CD4-positive, alpha-beta T cell treated with Interleukin-17A for 1 hour (primary cell): ENCODE results near the gene ARHGEF28.

Source experiments
- DNase-seq: peaks from one replicate; pipeline ENCODE4 v3.0.0-alpha.2; 2020

Gene ARHGEF28

DNA sequence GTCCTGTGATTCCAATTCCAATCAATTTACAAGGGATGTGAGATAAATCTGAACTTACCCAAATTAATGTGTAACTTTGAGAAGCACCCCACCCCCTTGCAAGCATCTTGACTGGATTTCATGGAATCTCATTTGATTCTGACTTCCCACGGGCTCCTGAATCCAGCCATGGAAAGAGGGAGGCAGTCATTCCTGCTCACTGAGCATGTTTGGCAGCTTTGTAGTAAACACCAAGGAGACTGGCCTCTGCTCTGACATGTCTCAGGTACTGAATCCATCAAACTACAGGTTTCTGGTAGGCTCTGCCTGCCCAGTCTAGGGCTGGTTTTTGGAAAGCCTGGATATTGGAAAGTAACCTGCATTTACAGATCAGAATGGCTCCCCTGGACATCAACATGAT lies 357.6 kb downstream of the ARHGEF28 start:
- DNase-seq = no peak

DNA sequence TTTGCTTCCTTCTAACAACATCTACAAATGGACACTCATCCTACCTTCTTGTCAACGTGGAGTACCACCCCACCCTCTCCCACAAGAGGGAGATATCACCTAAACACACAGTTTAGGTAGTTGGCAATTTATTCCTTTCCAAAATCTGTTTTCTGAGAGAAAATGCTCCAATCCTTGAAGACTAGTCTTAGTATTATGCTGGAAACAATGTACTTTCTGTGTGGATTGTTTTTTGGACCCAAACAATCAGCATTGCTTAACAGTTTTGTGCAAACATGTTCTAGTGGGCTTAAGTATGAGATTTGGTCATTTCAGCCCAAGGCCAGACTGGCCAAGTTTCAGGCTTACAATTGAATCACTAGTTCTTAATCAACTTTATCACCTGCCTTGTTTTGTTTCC lies 359.1 kb downstream of the ARHGEF28 start:
- no peak for DNase-seq

DNA sequence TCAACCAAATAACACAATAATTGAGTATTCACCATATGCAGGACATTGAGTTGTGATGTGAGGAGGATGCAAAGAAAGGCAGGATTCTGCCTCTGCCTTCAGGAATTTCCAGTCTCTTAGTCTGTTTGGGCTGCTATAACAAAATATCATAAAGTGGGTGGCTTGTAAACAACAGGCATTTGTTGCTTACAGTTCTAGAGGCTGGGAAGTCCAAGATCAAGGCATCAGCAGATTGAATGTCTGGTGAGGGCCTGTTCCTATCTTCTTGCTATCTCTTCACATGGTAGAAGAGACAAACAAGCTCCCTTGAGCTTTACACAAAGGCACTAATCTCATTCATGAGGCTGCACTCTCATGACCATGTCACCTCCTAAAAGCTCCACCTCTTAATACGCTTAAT lies 360.7 kb downstream of the ARHGEF28 start:
- no peak for DNase-seq

- DNase-seq = no peak
These were observed 361.9 kb downstream of the ARHGEF28 start for GRCh38 chr5:73987915-73988314.

DNA sequence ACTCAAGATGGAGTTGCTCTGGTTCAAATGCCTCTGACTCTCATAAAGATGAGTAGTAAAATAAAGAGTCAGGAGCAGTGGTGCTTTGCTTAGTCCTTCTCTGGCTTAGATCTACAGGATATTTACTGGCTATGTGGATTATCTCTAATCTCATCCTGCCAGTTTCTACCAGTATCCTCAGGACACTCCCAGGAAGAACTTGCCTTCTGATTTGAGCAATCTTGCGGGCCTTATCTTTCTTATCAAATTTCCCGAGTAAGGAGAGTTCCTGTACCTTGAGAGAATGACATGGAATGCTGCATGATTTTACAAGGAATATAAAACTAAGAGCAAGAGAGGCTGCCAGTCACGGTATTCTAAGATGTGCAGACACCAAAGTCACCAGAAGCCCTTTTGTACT lies 364.0 kb downstream of the ARHGEF28 start:
- no peak for DNase-seq
